B cell (primary cell): ENCODE results near the gene SEC24B.

Experiments used
- EZH2 ChIP-seq: IDR thresholded peaks from 2 replicates; pipeline ENCODE4 v1.6.1; 2012; ENCODE audit warnings: borderline replicate concordance, low read depth, mild to moderate bottlenecking, moderate library complexity, low read length; ENCODE audit not compliant: insufficient read depth, poor library complexity, severe bottlenecking
- TF ChIP-seq, protein P1 (sequence below): fragments of 200-600 bp; IDR thresholded peaks from one replicate; pipeline ENCODE4 v1.8.0; 2022; ENCODE audit warnings: antibody characterized with exemption, mild to moderate bottlenecking

DNA sequence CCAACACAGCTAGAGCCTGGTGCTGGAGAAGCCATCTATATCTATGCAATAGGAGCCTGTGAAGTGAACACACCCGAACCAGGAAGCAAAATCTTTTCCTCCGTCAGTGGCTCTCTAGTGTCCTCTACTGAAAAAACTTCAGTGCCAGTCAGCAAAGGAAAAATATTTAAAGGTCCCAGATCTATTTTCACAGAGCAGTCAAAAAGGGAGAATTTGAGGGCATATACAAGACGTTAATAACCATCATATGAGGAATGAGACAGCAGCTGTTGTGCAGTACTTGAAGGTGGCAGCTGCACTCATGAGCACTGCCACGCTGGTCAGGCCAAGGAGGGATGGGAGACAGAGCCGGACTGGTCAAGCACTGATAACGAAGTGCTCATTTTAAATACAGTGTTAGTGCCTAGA lies 140.8 kb downstream of the SEC24B start:
- TF ChIP-seq, protein P1, sequence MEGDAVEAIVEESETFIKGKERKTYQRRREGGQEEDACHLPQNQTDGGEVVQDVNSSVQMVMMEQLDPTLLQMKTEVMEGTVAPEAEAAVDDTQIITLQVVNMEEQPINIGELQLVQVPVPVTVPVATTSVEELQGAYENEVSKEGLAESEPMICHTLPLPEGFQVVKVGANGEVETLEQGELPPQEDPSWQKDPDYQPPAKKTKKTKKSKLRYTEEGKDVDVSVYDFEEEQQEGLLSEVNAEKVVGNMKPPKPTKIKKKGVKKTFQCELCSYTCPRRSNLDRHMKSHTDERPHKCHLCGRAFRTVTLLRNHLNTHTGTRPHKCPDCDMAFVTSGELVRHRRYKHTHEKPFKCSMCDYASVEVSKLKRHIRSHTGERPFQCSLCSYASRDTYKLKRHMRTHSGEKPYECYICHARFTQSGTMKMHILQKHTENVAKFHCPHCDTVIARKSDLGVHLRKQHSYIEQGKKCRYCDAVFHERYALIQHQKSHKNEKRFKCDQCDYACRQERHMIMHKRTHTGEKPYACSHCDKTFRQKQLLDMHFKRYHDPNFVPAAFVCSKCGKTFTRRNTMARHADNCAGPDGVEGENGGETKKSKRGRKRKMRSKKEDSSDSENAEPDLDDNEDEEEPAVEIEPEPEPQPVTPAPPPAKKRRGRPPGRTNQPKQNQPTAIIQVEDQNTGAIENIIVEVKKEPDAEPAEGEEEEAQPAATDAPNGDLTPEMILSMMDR = no peak
- no peak for TF ChIP-seq EZH2
